NCI-H510A (cell line): ENCODE results near the gene HSFX4.
"Not testable (repeated sequence)": the region's sequence is repeated elsewhere in the genome, so short reads cannot be mapped to it uniquely, and the experiment has no call there.

ENCODE experiments used
- DNase-seq: peaks from one replicate; lab custom pipeline; 2025; lab: John Stamatoyannopoulos, UW

HSFX4 gene

DNA sequence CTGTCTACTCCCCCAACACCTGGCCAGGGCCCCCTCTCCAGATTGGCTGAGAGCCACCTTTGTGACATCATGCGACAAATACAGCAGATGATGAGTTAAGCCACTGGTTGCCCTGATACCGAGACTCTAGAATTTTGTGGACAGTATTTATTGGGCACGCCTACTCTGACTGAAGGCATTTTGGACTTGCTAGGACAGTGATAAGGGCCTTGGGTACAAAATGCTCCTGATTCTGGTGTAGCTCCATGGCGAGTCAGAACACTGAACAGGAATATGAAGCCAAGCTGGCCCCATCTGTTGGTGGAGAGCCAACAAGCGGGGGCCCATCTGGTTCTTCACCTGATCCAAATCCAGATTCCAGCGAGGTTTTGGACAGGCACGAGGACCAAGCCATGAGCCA lies at the start of gene HSFX4:
Gene HSFX4 (plus strand): TSS at position 174 of the 400 bp plus-strand sequence. CDS start 72 bp downstream, at position 246.
- not testable (repeated sequence) for DNase-seq

DNA sequence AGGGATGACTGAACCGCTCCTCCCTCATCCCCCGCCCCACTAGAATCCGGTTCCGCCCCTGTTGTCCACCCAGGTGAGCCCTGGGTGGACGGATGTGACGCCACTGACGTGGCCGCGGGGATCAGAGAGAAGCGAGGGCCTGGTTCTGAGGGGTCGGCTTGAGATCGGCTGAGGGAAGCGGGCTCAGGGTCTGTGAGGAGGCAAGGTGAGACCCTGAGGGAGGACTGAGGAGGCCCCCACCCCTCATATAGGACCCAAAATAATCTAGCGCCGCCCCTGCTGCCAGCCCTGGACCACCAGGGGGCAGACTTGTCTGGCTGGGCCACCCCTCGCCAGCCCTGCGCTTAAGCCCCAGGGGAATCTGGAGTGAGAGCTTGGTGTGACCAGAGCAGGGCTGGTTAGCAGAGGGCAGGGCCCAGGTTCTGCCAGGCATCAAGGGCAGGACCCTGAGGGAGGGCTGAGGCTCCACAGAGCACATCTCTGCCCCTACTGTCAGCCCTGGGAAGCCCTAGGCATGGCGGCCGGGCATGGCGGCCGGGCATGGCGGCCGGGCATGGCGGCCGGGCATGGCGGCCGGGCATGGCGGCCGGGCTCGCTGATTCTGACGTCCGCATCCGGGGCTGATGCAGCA lies 48.2 kb upstream of the HSFX4 start, which contains the start of gene MAGEA8:
Gene MAGEA8 (plus strand): TSS at position 103 of the 631 bp plus-strand sequence. CDS start 3,090 bp downstream, outside the sequence.
- DNase-seq, result peak; percentile 13

- not testable (repeated sequence) for DNase-seq
These were observed 38.5 kb upstream of the HSFX4 start for GRCh38 chrX:149890828-149891227.

DNA sequence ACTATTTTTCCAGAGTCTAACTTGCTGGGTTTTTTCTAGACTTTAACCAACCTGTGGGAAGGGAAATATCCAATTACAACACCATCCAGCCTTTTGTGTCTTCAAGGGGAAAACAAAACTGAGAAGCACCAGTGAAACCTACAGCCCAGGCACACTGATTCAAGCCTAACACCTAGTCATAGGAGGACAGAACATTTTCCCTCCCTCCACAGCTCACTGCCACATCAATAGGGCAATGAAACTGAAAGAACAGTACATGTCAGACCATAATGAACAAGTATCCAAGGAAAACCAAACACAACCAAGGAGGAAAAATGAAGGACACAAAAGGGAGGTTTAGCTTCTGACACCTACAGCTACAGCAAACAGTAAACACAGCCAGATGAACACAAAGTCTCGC lies 30.8 kb upstream of the HSFX4 start:
- no peak for DNase-seq

GRCh38 chrX:149903889-149904748 lies 25.3 kb upstream of the HSFX4 start:
- no peak for DNase-seq

- no peak for DNase-seq
These were observed 21.1 kb upstream of the HSFX4 start for GRCh38 chrX:149908308-149908707.

DNA sequence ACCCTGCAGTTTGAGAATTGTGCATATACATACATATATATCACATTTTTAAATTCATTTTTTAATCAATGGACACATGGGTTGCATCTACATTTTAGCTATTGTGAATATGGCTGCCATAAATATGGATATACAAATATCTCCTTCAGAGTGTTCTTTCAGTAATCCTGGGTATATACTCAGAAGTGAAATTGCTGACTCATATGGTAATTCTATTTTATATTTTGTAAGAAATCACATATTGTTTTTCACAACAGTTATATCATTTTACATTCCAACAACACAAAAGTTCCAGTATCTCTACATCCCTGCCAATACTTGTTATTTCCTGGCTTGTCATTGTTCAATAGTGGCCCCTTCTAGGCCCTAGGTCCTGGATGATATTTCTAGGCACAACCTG lies 20.6 kb upstream of the HSFX4 start:
- DNase-seq, result no peak

DNA sequence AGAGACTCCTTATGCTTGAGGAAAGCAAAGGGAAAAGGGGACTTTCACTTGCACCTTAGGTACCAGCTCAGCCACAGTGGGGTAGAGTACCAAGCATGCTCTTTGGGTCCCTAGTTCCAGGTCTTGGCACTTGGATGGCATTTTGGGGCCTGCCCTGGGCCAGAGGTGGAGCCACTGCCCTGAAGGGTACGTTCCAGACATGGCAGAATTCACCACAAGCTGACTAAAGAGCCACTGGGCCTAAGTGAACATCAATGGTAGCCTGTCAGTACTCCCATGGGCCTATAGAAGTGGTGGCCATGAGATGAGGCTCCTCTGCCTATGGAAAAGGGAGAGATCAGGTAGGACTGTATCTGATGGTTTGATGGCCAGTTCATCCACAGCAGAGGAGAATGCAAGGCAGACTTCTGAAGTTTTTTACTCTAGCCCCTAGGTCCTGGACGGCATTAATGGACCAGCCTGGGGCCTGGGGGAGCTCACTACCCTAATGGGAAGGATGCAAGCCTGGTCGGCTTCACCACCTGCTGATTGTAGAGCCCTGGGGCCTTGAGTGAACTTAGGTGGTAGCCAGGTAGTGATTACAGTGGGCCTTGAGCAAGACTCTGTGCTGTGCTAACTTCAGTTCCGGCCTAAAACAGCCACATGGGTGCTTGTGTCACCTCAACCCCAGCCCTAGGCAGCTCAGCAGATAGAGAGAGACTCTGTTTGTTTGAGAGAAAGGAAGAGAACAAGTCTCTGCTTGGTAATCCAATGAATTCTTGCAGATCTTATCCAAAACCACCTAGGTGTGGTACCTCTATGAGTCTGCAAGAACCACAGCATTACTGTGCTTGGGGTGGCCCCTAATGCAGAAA lies 19.8 kb upstream of the HSFX4 start:
- DNase-seq, result no peak

DNA sequence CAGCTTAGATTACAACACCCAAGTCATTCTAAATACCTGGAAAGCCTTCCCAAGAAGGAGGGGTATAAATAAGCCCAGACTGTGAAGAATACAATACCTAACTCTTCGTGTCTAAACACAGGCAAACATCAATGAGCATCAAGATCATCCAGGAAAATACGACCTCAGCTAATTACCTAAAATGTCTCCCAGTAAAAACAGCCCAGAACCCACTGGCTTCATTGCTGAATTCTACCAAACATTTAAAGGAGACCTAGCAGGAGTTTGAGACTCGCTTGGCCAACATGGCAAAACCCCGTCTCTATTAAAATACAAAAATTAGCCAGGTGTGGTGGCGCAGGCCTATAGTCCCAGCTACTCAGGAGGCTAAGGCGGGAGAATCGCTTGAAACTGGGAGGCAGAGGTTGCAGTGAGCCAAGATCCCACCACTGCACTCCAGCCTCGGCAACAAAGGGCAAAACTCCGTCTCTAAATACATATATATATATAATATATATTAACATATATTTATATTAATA lies 19.1 kb upstream of the HSFX4 start:
- no peak for DNase-seq

- DNase-seq, result no peak
These were observed 12.5 kb upstream of the HSFX4 start for GRCh38 chrX:149916745-149917392.

GRCh38 chrX:149923836-149924235 lies 5.5 kb upstream of the HSFX4 start:
- not testable (repeated sequence) for DNase-seq

- DNase-seq, result not testable (repeated sequence)
These were observed 4.9 kb upstream of the HSFX4 start for GRCh38 chrX:149924434-149924833.

GRCh38 chrX:149927245-149927963 lies 2.0 kb upstream of the HSFX4 start:
- not testable (repeated sequence) for DNase-seq

DNA sequence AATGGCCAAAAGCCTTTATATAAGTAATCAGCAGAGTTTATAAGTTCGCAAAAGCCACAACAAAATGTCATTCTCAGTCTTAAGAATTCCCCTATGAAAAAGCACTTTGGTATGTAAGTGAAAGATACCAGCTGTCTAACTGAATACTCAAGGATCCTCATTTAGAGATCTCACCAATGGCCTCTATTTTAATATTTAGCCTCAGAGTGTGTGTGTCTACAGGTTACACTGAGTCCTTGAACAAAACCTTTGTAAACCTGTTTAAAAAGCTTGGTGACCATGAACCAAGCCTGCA lies 1.5 kb upstream of the HSFX4 start:
- not testable (repeated sequence) for DNase-seq

- not testable (repeated sequence) for DNase-seq
These were observed 738 bp upstream of the HSFX4 start for GRCh38 chrX:149928635-149929034.

GRCh38 chrX:149931355-149931754 lies 2.0 kb downstream of the HSFX4 start:
- DNase-seq, result not testable (repeated sequence)

DNA sequence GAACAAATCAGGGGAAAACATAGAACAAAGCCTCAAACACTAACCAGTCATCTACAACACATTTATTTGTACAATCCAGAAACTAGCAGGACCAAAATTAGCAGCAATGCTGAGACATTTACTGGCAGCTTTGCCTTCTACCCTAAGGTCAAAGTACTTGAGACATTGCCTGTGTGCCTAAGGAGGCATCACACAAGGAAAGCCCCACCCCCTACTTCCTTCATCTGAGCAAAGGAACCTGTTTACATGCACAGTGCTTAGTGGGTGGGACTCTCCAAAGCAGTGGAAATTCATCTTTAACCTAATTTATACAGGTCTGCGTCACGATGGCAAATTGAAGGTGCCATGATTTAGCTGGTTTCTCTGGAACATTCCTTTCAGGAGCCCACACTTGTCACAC lies 2.8 kb downstream of the HSFX4 start:
- DNase-seq, result not testable (repeated sequence)

- not testable (repeated sequence) for DNase-seq
These were observed 3.6 kb downstream of the HSFX4 start for GRCh38 chrX:149932970-149933369.

DNA sequence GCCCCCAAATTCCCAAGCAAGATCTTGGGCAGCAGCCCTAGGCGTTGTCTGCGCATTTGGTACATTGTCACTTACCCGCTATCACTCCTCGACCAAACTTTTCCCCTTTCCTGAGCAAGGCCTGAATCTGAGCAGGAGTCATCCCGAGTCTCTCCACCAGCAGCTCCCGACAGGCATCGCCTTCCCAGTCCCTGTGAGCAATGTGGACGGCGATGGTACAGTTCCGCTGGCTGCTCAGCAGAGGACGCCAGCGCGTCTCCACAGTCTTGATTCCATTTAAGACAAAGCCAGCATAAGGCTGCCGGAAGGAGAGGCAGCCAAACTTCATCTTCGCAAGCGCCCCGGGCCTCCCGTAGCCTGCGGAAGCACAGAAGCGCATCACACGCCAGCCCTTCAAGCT lies 4.2 kb downstream of the HSFX4 start:
- not testable (repeated sequence) for DNase-seq

DNA sequence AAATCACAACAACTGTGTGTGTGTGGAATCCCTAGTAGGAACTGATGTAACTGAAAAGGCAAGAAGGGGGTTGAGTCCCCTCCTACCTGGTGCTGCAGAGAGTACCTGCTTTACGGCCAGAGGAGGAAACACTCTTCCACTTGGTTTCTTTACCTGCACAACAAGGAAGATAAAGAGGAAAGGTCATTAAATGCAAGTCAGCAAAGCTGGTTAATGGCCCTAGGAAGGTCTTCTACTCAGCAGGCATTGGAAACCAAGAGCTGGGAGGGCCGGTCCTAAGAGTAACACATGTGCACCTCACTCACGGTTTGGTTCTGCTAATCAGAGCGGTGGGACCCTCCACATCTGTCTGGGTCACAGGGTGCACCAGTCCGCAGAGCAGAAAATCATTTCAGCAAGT lies 8.0 kb downstream of the HSFX4 start:
- not testable (repeated sequence) for DNase-seq

DNA sequence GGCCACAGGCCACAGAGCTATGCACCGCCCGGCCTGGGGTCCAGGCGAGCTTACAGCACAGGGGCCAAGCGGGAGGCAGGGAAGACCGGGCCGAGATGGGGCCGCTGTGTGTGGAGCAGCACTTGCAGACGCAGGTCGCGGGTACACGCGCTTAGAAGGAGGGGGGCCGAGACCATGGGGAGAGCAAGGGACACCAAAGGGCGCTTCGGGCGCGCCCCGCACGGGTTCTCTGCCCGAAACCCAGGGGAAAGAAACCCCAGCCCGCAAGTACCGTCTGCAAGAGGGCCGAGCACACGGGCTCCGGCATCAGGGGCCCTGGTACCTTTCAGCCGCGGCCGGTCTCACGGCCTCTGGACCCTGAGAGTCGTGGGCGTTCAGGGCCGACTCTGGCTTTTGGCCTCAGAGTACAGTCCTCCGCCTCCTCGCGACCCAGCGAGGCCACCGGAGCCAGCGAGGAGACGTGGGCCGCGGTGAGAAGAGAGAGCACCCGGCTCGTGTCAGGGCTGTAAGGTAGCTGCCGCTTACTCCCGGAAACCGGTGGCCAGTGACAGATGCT lies 8.6 kb downstream of the HSFX4 start:
- DNase-seq, result no peak
